ENCODE results near the gene KIF2B. TPM values are rescaled to one million over a fixed set of nuclear protein-coding genes. Genes with fewer than 3 reads are reported as not detected.

The KIF2B gene
- total and polyA plus RNA-seq, 2 of the 4 experiments (the other 2 are of a cell fraction): not detected

DNA sequence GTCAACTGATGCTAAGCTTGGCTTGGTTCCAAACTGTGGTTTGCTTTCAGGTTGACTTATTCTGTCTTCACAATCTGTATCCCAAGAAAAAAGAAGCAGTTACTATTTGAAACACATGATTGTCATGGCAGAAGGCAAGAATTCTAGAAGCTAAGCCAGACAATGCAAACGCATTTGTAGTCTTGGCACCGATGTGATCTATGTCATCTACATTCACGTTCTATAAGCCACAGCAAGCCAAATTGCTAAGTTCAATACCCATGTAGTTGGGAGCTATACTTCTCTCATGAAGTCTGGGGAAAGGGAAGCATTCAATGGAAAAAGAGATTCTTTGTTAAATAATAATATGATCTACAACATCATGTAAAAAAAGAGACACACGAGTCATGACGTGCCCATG is 18.3 kb upstream of the KIF2B start:
- H3K27ac ChIP-seq (ENCODE audit: insufficient read depth, low read length): no peak overlapping the region
- H2BK20ac ChIP-seq (ENCODE audit: low read depth, low read length): no peak overlapping the region
- no peak overlapping the region for H2BK5ac ChIP-seq (ENCODE audit: low read depth, low read length, poor library complexity, severe bottlenecking)
- H2AK5ac ChIP-seq (ENCODE audit: low read depth, low read length): no peak overlapping the region
- TF ChIP-seq CHD1 (IDR thresholded peaks at IDR 0.05; ENCODE audit: low read depth, low read length) (no peak), MAFK (IDR thresholded peaks at IDR 0.05; ENCODE audit: low read depth, low read length) (no peak), RAD21 (IDR thresholded peaks at IDR 0.05; ENCODE audit: low read length) (no peak), SMC3 (IDR thresholded peaks at IDR 0.05; ENCODE audit: low read depth, low read length) (no peak), MXI1 (IDR thresholded peaks at IDR 0.05; ENCODE audit: borderline replicate concordance, low read depth, low read length) (no peak), POLR2A (IDR thresholded peaks at IDR 0.05; ENCODE audit: low read depth, low read length) (no peak), FOS (IDR thresholded peaks at IDR 0.05; ENCODE audit: low read depth, low read length) (no peak), RCOR1 (IDR thresholded peaks at IDR 0.05; ENCODE audit: insufficient replicate concordance, low read length) (no peak), MAZ (IDR thresholded peaks at IDR 0.05; ENCODE audit: borderline replicate concordance, low read depth, low read length) (no peak), CEBPB (IDR thresholded peaks at IDR 0.05; ENCODE audit: low read depth, low read length) (no peak)
- TF ChIP-seq, protein P1, sequence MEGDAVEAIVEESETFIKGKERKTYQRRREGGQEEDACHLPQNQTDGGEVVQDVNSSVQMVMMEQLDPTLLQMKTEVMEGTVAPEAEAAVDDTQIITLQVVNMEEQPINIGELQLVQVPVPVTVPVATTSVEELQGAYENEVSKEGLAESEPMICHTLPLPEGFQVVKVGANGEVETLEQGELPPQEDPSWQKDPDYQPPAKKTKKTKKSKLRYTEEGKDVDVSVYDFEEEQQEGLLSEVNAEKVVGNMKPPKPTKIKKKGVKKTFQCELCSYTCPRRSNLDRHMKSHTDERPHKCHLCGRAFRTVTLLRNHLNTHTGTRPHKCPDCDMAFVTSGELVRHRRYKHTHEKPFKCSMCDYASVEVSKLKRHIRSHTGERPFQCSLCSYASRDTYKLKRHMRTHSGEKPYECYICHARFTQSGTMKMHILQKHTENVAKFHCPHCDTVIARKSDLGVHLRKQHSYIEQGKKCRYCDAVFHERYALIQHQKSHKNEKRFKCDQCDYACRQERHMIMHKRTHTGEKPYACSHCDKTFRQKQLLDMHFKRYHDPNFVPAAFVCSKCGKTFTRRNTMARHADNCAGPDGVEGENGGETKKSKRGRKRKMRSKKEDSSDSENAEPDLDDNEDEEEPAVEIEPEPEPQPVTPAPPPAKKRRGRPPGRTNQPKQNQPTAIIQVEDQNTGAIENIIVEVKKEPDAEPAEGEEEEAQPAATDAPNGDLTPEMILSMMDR (conservative IDR thresholded peaks at IDR 0.05; ENCODE audit: low read depth, low read length): no peak
- TF ChIP-seq, protein P2, sequence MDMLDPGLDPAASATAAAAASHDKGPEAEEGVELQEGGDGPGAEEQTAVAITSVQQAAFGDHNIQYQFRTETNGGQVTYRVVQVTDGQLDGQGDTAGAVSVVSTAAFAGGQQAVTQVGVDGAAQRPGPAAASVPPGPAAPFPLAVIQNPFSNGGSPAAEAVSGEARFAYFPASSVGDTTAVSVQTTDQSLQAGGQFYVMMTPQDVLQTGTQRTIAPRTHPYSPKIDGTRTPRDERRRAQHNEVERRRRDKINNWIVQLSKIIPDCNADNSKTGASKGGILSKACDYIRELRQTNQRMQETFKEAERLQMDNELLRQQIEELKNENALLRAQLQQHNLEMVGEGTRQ (IDR thresholded peaks at IDR 0.05; ENCODE audit: low read depth, low read length): no peak
- TF ChIP-seq, protein P3, sequence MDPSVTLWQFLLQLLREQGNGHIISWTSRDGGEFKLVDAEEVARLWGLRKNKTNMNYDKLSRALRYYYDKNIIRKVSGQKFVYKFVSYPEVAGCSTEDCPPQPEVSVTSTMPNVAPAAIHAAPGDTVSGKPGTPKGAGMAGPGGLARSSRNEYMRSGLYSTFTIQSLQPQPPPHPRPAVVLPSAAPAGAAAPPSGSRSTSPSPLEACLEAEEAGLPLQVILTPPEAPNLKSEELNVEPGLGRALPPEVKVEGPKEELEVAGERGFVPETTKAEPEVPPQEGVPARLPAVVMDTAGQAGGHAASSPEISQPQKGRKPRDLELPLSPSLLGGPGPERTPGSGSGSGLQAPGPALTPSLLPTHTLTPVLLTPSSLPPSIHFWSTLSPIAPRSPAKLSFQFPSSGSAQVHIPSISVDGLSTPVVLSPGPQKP (IDR thresholded peaks at IDR 0.05; ENCODE audit: borderline replicate concordance, low read depth, low read length): no peak
- H3K56ac ChIP-seq (ENCODE audit: extremely low read depth, insufficient read depth, low read length): no peak overlapping the region
- H2BK120ac ChIP-seq (ENCODE audit: low read depth, low read length): no peak overlapping the region
- no peaks in the 10 kb centered on the region for H4K20me1 ChIP-seq (ENCODE audit: insufficient read depth, low read length)
- H4K8ac ChIP-seq (ENCODE audit: low read depth in 2 of 2, low read length in 2 of 2): no peak overlapping the region
- POLR2A ChIA-PET (ENCODE audit: unreplicated experiment): no interaction called here
- H2BK15ac ChIP-seq (ENCODE audit: low read depth, low read length): no peak overlapping the region
- H3K18ac ChIP-seq (ENCODE audit: low read depth, low read length): no peak overlapping the region
- no peaks in the 10 kb centered on the region for H3K27me3 ChIP-seq (ENCODE audit: control insufficient read depth, insufficient read depth, low read length)
- dilution Hi-C loops (cut with HindIII; ENCODE audit: low sequenced_read_pairs, unreplicated experiment) (no loop called here), in situ Hi-C loops (cut with MboI; ENCODE audit: low sequenced_read_pairs) (no loop called here), intact Hi-C loops (cut with micrococcal nuclease) (no loop called here)
- no peaks in the 10 kb centered on the region for H3K4me1 ChIP-seq (ENCODE audit: control insufficient read depth, insufficient read depth, low read length)
- no CpG with 5 or more reads among the region's 5 CpGs for WGBS, 2 experiments (ENCODE audit: extremely low coverage in 2 of 2, insufficient read length in 1 of 2)
- H2AK9ac ChIP-seq (replicated peaks; ENCODE audit: low read depth, low read length, poor library complexity): no peak overlapping the region
- DNase-seq: no peak
- H3K14ac ChIP-seq (replicated peaks; ENCODE audit: low read depth, low read length): no peak overlapping the region
- no peak overlapping the region for H3K23ac ChIP-seq (ENCODE audit: low read depth, low read length)
- H2AFZ ChIP-seq (replicated peaks; ENCODE audit: low read length, poor library complexity): no peak overlapping the region
- no peak for ATAC-seq (ENCODE audit: low read depth)
- no peak overlapping the region for H3K4me2 ChIP-seq (ENCODE audit: low read depth, low read length)
- no peak overlapping the region for H4K5ac ChIP-seq (ENCODE audit: low read depth, low read length)
- no peak overlapping the region for H4K91ac ChIP-seq (ENCODE audit: insufficient read depth, low read depth, low read length)
- H3K79me1 ChIP-seq (ENCODE audit: low read depth in 1 of 2, low read length in 2 of 2): no peaks in the 10 kb centered on the region
- no peak overlapping the region for H3K4me3 ChIP-seq (ENCODE audit: insufficient read depth, low read depth, low read length)
- no peak overlapping the region for H3K9ac ChIP-seq (ENCODE audit: low read depth, low read length)
- CTCF ChIA-PET: no interaction called here
- no peak overlapping the region for H3K4ac ChIP-seq (ENCODE audit: low read depth, low read length)
- no peaks in the 10 kb centered on the region for H3K9me1 ChIP-seq (ENCODE audit: insufficient read depth, low read length)
- BruUV-seq (replicated peaks): no TSS peak
- H3K36me3 ChIP-seq (ENCODE audit: control insufficient read depth, insufficient read depth, low read length): no peaks in the 10 kb centered on the region
- H3K9me3 ChIP-seq (ENCODE audit: control insufficient read depth, insufficient read depth, low read length): peaks cover 2% of the 10 kb centered on the region; the same call in 1 of the 2 replicates
